ENCODE measurements around the gene GPR61.
A peak's percentile ranks its signal among the peaks of the same experiment; 100 is the strongest.

GPR61 gene

GRCh38 chr1:109535481-109535880, 4.2 kb upstream of the GPR61 start:
- DNase-seq (ENCODE audit: low read depth in 2 of 2): no peak

DNA sequence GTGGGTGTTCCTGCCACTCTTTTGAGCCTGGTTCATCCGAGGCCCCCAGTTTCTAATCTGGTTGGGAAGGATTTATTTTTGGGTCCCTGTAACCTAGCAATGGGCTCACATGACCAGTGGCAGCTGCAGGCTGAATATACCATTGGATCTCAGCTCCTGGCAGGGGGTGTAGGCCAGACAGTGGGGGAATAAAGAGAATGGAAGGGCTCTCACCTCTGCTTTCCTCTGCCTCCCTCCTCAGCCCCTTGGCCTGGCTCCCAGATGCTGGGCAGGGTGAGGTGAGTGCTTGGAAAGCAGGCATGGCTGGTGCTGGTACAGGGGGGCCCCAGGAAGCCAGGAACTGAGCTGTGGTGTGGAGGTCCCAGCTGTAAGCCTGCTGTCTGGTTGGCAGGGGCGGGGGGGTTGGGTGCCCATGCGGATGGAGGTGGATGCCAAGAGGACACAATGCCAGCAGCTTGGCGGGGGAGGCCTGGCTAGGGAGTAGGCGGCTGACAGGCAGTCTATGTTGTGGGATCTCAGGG, 3.6 kb upstream of the GPR61 start:
- no peak for DNase-seq (ENCODE audit: low read depth in 2 of 2)

DNA sequence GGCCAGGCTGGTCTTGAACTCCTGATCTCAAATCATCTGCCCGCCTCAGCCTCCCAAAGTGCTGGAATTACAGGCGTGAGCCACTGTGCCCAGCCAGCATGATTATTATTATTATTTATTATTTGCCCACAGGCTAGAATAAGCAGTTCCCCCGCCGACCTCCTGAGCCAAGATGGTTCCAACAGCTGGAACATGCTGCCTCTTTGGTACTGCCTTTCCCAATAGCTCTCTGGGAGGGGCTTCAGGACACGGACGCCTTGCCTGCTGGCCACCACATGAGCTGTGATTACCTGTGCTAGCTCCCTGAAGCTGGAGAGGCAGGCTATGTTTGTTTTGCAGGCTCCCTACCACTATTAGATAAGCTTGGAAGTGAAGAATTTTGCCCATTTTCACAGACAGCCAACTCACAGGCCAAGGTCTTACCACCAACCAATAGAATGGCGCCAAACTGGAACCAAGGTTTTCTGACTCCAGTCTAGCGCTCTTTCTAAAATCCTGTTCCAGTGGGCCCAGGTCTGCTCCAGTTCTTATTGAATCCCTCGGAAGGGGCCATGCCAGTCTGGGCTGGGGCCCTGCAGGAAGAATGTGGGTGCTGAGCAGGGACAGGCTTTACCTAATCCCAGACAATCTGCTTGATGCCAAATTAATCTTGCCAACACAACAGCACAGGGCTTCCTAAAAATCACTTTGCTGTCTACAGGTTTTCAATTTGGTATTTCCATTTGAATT, 2.1 kb upstream of the GPR61 start:
- no peak for DNase-seq (ENCODE audit: low read depth in 2 of 2)

DNA sequence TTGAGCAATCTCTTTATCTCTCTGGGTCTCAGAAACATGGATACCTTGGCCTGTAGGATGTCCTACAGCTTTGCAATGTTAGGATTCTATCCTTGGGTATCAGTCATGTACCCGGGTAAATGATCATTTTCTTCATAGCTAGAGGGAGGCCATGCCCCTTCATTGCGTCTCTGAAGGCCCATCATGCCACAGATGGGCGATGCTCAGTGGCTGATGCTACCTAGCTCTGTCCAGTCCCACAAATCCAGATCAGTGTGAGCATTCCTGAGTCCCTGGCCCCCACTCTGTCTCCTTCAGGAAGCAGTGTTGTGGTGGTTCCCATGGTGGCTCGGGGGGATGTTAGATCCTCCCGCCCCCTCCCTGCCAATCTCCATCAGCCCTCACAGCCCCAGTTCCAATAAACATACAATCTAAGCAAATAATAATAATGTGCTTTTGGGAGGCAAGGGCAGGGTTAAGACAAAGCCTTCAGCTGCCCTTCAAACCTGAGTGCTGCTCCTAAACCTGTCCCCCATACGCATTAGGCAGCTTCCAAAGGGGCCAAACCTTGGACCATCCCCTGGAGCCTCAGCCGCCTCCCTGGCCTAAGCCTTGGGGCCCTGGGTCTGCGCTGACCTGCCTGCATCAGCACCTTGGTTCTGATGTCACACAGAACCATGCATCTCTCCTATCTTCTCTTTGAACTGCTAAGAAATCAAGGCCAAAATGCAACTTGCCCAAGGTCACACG, 681 bp upstream of the GPR61 start:
- no peak for DNase-seq (ENCODE audit: low read depth in 2 of 2)

DNA sequence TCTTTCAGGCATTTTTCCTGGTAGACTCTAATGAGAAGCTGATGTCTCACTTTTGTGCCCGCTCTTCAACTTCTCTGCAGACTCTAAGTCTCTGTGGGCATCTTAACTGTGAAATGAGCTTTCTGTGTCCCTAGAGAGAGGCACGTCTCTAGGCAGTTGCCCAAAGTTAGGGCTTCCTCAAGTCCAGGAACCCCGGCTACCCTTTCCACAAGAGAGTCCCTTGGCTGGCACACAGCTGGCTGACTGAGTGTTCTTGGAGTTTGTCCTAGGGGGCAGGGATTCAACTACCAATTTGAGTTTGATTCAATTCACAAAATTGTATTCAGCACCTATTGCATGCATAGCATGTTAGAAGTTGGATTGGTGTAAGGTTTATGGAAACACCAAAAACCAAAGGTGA, 1.4 kb downstream of the GPR61 start:
- DNase-seq (ENCODE audit: low read depth in 2 of 2): no peak

GRCh38 chr1:109542657-109543056, 3.0 kb downstream of the GPR61 start:
- no peak for DNase-seq (ENCODE audit: low read depth in 2 of 2)

DNA sequence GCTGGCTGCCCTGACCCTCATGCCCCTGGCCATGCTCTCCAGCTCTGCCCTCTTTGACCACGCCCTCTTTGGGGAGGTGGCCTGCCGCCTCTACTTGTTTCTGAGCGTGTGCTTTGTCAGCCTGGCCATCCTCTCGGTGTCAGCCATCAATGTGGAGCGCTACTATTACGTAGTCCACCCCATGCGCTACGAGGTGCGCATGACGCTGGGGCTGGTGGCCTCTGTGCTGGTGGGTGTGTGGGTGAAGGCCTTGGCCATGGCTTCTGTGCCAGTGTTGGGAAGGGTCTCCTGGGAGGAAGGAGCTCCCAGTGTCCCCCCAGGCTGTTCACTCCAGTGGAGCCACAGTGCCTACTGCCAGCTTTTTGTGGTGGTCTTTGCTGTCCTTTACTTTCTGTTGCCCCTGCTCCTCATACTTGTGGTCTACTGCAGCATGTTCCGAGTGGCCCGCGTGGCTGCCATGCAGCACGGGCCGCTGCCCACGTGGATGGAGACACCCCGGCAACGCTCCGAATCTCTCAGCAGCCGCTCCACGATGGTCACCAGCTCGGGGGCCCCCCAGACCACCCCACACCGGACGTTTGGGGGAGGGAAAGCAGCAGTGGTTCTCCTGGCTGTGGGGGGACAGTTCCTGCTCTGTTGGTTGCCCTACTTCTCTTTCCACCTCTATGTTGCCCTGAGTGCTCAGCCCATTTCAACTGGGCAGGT, 3.8 kb downstream of the GPR61 start:
- DNase-seq (ENCODE audit: low read depth in 2 of 2): no peak

DNA sequence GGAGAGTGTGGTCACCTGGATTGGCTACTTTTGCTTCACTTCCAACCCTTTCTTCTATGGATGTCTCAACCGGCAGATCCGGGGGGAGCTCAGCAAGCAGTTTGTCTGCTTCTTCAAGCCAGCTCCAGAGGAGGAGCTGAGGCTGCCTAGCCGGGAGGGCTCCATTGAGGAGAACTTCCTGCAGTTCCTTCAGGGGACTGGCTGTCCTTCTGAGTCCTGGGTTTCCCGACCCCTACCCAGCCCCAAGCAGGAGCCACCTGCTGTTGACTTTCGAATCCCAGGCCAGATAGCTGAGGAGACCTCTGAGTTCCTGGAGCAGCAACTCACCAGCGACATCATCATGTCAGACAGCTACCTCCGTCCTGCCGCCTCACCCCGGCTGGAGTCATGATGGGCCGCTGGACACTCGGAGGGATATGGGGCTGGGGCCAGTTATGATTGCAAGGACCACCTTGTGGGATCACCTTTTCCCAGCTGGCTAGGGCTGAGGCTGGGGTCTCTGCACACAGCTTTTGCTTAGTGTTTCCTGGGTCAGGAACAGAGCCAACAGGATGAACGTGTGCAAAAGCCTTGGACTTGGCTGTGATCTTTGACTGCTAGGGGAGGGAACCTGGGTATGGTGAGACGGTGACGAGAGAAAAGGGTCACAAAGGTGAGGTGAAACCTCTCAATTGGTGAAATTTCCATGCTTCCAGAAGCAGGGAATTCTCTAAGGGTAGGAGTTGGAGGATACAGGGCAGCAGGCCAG, 4.5 kb downstream of the GPR61 start:
- no peak for DNase-seq (ENCODE audit: low read depth in 2 of 2)

DNA sequence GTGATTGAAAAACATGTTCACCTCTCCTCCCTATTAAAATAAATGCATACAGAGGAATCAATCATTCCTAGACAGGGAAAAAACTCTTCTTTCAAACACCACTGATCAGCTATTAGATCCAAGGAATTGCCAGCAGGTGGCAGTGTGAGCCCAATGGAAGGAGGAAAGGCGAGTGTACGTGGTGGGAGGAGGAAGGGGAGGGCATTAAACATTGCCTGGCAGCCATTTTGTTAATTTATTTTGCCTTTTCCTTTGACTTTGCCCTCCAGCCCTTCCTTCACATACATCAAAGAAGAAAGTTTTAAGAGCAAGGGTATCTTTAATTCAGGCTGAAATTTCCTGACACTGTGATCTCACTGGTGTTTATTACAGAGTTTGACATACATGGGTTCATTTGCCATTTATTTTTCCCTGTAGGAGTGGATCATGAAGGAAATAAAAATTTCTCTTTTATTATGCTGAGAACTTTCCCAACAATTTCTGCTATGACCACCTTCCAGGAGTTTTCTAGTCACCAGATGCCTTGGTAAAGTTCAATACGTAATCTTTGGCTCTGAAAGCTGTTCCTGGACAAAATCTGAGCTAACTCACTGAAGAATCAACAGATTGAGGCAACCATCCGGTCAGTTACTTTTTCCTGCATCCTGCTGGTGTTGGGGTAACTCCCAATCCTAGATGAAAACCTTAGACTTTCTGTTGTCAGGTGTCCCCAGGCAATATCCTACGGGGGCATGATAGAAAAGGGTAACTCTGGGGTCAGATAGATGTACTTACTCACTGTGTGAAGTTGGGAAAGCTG, 6.8 kb downstream of the GPR61 start:
- DNase-seq (ENCODE audit: low read depth in 2 of 2): peak; percentile 75 to 92

DNA sequence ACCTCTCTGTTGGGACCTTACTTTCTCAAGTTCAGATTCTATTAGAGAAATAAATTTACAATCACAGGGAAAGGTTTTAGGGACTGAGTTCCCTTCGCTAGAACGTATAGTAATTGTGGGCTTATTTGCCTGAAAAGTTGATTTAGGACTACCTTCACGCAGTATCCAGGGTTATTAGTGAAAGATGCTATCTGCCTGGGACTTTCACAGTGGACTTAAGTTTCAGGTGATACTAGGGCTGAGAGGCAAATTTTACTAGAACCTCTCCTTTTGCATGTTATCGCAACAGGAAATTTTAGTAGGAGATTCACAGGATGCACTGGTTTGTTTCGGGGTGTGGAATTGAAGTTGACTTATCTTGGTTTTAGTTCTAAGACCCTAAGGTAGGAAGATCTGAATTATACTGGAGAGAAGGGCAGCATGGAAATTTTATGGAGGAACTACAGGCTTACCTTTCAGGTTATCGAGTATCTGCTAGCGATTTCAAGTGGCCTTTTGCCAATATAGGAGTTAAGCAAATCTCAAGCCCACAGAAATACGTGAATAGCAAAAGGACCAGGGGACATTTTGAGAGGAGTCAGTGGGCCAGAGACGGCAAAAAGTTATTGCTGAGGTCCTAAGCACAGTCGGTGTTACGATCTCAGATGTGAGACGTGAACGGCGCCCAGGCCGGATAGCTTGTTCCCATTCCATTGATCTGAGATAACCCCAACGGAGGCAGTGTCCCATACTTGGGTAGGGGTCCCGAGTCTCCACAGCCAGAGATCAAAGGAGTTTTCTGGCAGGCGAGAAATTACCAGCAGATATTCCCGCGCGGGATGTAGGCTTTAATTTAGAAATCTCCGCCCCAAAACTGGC, 8.0 kb downstream of the GPR61 start:
- DNase-seq (ENCODE audit: low read depth in 2 of 2): peak in 1 of 2 experiments; percentile 5

GRCh38 chr1:109548321-109549267, 8.9 kb downstream of the GPR61 start, which contains the start of gene GNAI3:
TSS of gene GNAI3 (plus strand) at chr1:109548615. CDS start at chr1:109548721, 106 bp downstream.
- peak; percentile 93 to 95 for DNase-seq (ENCODE audit: low read depth in 2 of 2)

- DNase-seq (ENCODE audit: low read depth in 2 of 2): no peak
These were observed 16.9 kb downstream of the GPR61 start for GRCh38 chr1:109556563-109556962.

DNA sequence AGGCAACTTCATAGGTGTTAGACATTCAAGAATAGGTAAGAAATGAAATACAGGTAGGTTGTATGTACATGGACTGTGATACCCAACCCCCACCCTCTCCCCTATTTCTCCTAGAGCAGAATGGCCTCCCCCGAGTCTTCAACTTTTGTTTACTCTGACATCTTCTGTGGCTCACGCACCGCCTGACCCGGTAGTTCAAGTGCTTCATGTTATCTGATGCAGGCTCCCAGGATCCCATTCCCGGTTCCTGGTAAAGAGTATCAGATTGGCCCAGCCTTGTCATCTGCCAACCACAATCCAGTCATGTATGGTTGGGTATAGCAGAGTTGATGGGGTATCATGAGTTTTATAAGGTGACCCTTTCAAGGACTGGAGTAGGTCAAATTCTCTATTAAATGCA, 17.8 kb downstream of the GPR61 start:
- no peak for DNase-seq (ENCODE audit: low read depth in 2 of 2)

DNA sequence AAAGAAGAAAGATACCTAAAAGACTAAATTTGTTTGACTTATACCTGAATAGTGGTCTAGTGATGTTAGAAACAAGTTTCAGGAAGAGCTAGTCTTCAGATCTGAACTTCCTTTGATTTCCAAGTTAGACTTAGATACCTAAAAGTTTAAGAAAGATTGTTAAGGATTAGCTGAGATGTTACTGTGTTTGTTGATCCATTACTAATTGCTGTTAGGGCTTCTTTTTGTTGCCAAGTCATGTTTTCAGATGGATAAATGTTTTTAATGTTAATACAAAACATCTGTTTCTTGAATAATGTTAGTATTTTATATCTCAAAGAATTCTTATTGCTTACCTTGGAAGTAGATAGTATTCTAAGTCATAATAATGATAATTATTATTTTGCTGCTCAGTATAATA, 20.3 kb downstream of the GPR61 start:
- no peak for DNase-seq (ENCODE audit: low read depth in 2 of 2)

GRCh38 chr1:109564194-109564878, 24.7 kb downstream of the GPR61 start:
- DNase-seq (ENCODE audit: low read depth in 2 of 2): no peak

- DNase-seq (ENCODE audit: low read depth in 2 of 2): no peak
These were observed 25.6 kb downstream of the GPR61 start for GRCh38 chr1:109565241-109565640.

GRCh38 chr1:109566982-109567381, 27.3 kb downstream of the GPR61 start:
- DNase-seq (ENCODE audit: low read depth in 2 of 2): no peak

All from stimulated activated CD4-positive, alpha-beta T cell treated with anti-CD3 and anti-CD28 coated beads, Interleukin-12 subunit alpha, Interleukin-12 subunit beta, amount 100 ng/mL, for 24 hours (primary cell).